GM21576 (cell line): ENCODE measurements around the gene S100A1.
A peak's percentile ranks its signal among the peaks of the same experiment; 100 is the strongest.
"Not testable (repeated sequence)": the region's sequence is repeated elsewhere in the genome, so short reads cannot be mapped to it uniquely, and the experiment has no call there.

Source experiments
- ATAC-seq: cut with Tn5 transposase; IDR thresholded peaks from one replicate; pipeline ENCODE4 v1.9.1; 2021; ENCODE audit warnings: mild to moderate bottlenecking, moderate library complexity; ENCODE audit not compliant: unreplicated experiment

The S100A1 gene

GRCh38 chr1:153629971-153630370 lies 1.7 kb downstream of the S100A1 start:
- ATAC-seq, result no peak

- ATAC-seq, result no peak
These were observed 2.1 kb downstream of the S100A1 start for GRCh38 chr1:153630384-153630783.

- no peak for ATAC-seq
These were observed 3.1 kb downstream of the S100A1 start for GRCh38 chr1:153631047-153632022.

- ATAC-seq, result peak; percentile 3
These were observed 5.0 kb downstream of the S100A1 start for GRCh38 chr1:153633161-153633753.

- ATAC-seq, result peak; percentile 90
These were observed 5.8 kb downstream of the S100A1 start, which contains the start of gene CHTOP for GRCh38 chr1:153633754-153634665. TSS of gene CHTOP (plus strand) at chr1:153634066. CDS start at chr1:153636589, 2,523 bp downstream.

- ATAC-seq, result no peak
These were observed 7.6 kb downstream of the S100A1 start for GRCh38 chr1:153635872-153636271.

- ATAC-seq, result no peak
These were observed 8.1 kb downstream of the S100A1 start for GRCh38 chr1:153636312-153636711.

GRCh38 chr1:153638261-153638660 lies 10.0 kb downstream of the S100A1 start:
- ATAC-seq, result no peak

GRCh38 chr1:153639280-153639679 lies 11.0 kb downstream of the S100A1 start:
- no peak for ATAC-seq

GRCh38 chr1:153640213-153640612 lies 12.0 kb downstream of the S100A1 start:
- ATAC-seq, result not testable (repeated sequence)

- no peak for ATAC-seq
These were observed 12.6 kb downstream of the S100A1 start for GRCh38 chr1:153640861-153641260.

- no peak for ATAC-seq
These were observed 13.9 kb downstream of the S100A1 start for GRCh38 chr1:153642161-153642560.

- ATAC-seq, result no peak
These were observed 14.9 kb downstream of the S100A1 start for GRCh38 chr1:153643100-153643499.

- no peak for ATAC-seq
These were observed 15.6 kb downstream of the S100A1 start for GRCh38 chr1:153643816-153644215.

GRCh38 chr1:153646672-153647345 lies 18.6 kb downstream of the S100A1 start:
- ATAC-seq, result no peak

GRCh38 chr1:153647346-153647714 lies 19.1 kb downstream of the S100A1 start:
- no peak for ATAC-seq

GRCh38 chr1:153648000-153648643 lies 19.9 kb downstream of the S100A1 start:
- no peak for ATAC-seq

GRCh38 chr1:153649137-153649862 lies 21.1 kb downstream of the S100A1 start:
- ATAC-seq, result no peak

- ATAC-seq, result no peak
These were observed 21.6 kb downstream of the S100A1 start for GRCh38 chr1:153649863-153650235.
